Measurements from ENCODE around the gene BCLAF3. TPM values are rescaled to one million over a fixed set of nuclear protein-coding genes. Genes with fewer than 3 reads are reported as not detected.

Gene BCLAF3
- total RNA-seq, 1 experiment from 2014 or later, result 6.0 TPM

GRCh38 chrX:19954335-19955096, 36.3 kb downstream of the BCLAF3 start:
- ChIA-PET POLR2A (no interaction called here), CTCF (no interaction called here)
- in situ Hi-C loops (cut with HindIII; ENCODE audit: low pct_unique_long_range_greater_than_20kb, low sequenced_read_pairs), result no loop called here
- Histone ChIP-seq H3K4me1 (ENCODE audit: control insufficient read depth, insufficient read depth, low read length) (no peaks in the 10 kb centered on the region), H3K9me3 (ENCODE audit: control insufficient read depth, insufficient read depth, low read depth, low read length) (no peaks in the 10 kb centered on the region), H3K27me3 (ENCODE audit: control insufficient read depth, insufficient read depth, low read length) (no peaks in the 10 kb centered on the region), H3K4me3 (ENCODE audit: low read depth in 2 of 2, low read length in 2 of 2) (no peak overlapping the region), H3K27ac (ENCODE audit: low read length) (no peak overlapping the region), H3K36me3 (ENCODE audit: control insufficient read depth, insufficient read depth, low read length) (no peaks in the 10 kb centered on the region)
- no TSS peak for BruUV-seq (replicated peaks)
- TF ChIP-seq, protein P1, sequence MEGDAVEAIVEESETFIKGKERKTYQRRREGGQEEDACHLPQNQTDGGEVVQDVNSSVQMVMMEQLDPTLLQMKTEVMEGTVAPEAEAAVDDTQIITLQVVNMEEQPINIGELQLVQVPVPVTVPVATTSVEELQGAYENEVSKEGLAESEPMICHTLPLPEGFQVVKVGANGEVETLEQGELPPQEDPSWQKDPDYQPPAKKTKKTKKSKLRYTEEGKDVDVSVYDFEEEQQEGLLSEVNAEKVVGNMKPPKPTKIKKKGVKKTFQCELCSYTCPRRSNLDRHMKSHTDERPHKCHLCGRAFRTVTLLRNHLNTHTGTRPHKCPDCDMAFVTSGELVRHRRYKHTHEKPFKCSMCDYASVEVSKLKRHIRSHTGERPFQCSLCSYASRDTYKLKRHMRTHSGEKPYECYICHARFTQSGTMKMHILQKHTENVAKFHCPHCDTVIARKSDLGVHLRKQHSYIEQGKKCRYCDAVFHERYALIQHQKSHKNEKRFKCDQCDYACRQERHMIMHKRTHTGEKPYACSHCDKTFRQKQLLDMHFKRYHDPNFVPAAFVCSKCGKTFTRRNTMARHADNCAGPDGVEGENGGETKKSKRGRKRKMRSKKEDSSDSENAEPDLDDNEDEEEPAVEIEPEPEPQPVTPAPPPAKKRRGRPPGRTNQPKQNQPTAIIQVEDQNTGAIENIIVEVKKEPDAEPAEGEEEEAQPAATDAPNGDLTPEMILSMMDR (IDR thresholded peaks at IDR 0.05), result no peak
- no peak for TF ChIP-seq POLR2AphosphoS5 (IDR thresholded peaks at IDR 0.05; ENCODE audit: low read depth, low read length)
- no peak for TF ChIP-seq TCF7L2 (IDR thresholded peaks at IDR 0.05; ENCODE audit: low read depth, low read length)
- TF ChIP-seq, protein P2, sequence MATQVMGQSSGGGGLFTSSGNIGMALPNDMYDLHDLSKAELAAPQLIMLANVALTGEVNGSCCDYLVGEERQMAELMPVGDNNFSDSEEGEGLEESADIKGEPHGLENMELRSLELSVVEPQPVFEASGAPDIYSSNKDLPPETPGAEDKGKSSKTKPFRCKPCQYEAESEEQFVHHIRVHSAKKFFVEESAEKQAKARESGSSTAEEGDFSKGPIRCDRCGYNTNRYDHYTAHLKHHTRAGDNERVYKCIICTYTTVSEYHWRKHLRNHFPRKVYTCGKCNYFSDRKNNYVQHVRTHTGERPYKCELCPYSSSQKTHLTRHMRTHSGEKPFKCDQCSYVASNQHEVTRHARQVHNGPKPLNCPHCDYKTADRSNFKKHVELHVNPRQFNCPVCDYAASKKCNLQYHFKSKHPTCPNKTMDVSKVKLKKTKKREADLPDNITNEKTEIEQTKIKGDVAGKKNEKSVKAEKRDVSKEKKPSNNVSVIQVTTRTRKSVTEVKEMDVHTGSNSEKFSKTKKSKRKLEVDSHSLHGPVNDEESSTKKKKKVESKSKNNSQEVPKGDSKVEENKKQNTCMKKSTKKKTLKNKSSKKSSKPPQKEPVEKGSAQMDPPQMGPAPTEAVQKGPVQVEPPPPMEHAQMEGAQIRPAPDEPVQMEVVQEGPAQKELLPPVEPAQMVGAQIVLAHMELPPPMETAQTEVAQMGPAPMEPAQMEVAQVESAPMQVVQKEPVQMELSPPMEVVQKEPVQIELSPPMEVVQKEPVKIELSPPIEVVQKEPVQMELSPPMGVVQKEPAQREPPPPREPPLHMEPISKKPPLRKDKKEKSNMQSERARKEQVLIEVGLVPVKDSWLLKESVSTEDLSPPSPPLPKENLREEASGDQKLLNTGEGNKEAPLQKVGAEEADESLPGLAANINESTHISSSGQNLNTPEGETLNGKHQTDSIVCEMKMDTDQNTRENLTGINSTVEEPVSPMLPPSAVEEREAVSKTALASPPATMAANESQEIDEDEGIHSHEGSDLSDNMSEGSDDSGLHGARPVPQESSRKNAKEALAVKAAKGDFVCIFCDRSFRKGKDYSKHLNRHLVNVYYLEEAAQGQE (IDR thresholded peaks at IDR 0.05; ENCODE audit: insufficient read depth in 1 of 2, low read depth in 2 of 2, low read length in 1 of 2), result no peak
- TF ChIP-seq SIN3A (IDR thresholded peaks at IDR 0.05; ENCODE audit: borderline replicate concordance, insufficient read depth, low read depth, low read length), result no peak
- no peak for DNase-seq (ENCODE audit: low read depth, low spot score)
- no peak for ATAC-seq
- intact Hi-C loops (cut with micrococcal nuclease; ENCODE audit: unreplicated experiment), result no loop called here

- ChIA-PET CTCF (no interaction called here), POLR2A (no interaction called here)
- Histone ChIP-seq H3K27ac (ENCODE audit: low read length) (no peak overlapping the region), H3K4me3 (ENCODE audit: low read depth in 2 of 2, low read length in 2 of 2) (no peak overlapping the region), H3K9me3 (ENCODE audit: control insufficient read depth, insufficient read depth, low read depth, low read length) (no peaks in the 10 kb centered on the region), H3K4me1 (ENCODE audit: control insufficient read depth, insufficient read depth, low read length) (no peaks in the 10 kb centered on the region), H3K36me3 (ENCODE audit: control insufficient read depth, insufficient read depth, low read length) (no peaks in the 10 kb centered on the region), H3K27me3 (ENCODE audit: control insufficient read depth, insufficient read depth, low read length) (no peaks in the 10 kb centered on the region)
- no peak for DNase-seq (ENCODE audit: low read depth, low spot score)
- ATAC-seq, result no peak
- TF ChIP-seq SIN3A (IDR thresholded peaks at IDR 0.05; ENCODE audit: borderline replicate concordance, insufficient read depth, low read depth, low read length), result no peak
- TF ChIP-seq POLR2AphosphoS5 (IDR thresholded peaks at IDR 0.05; ENCODE audit: low read depth, low read length), result no peak
- TF ChIP-seq, protein P2 (IDR thresholded peaks at IDR 0.05; ENCODE audit: insufficient read depth in 1 of 2, low read depth in 2 of 2, low read length in 1 of 2), result no peak
- TF ChIP-seq, protein P1 (IDR thresholded peaks at IDR 0.05), result no peak
- TF ChIP-seq TCF7L2 (IDR thresholded peaks at IDR 0.05; ENCODE audit: low read depth, low read length), result no peak
- BruUV-seq (replicated peaks), result no TSS peak
- intact Hi-C loops (cut with micrococcal nuclease; ENCODE audit: unreplicated experiment) (no loop called here), in situ Hi-C loops (cut with HindIII; ENCODE audit: low pct_unique_long_range_greater_than_20kb, low sequenced_read_pairs) (no loop called here)
Observed at GRCh38 chrX:19953145-19953544, 37.7 kb downstream of the BCLAF3 start.
